Muscle of back (tissue), 11 donors: Measurements from ENCODE around the gene MVP. TPM values are rescaled to one million over a fixed set of nuclear protein-coding genes. Genes with fewer than 3 reads are reported as not detected.

Source experiments
- DNase-seq, 3 donors: peaks; one replicate each; pipeline versions ENCODE4 v3.0.0 to v3.0.0-alpha.2; 2013
- polyA plus RNA-seq, 10 donors: library from polyadenylated mRNA; unstranded; fragments of 120-200 nt; gene quantifications; one replicate each; pipeline ENCODE4 v1.2.1, GENCODE V29; 2013; ENCODE audit not compliant: insufficient read length in 10 of 10

The MVP gene
- polyA plus RNA-seq, 10 donors = 15.8 to 31.4 (median 18.7) TPM

DNA sequence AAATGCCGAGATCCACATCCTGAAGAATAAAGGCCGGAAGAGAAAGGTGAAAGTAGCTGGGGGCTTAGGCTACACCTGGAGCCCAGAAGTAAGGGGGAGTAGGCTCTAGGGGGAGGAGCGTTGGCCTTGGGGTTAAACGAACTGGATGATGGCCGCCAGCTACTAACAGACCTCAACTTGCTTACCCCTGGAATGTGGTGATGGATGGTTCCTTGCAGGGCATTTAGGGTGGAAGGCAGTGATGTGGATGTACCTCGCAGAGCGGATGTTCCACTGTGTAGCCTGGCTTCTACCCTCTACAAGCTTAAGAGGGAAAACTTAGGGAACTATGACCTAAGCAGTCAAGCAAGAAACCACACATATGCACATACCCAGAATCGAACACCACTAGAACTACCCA lies 16.2 kb upstream of the MVP start:
- no peak for DNase-seq

DNA sequence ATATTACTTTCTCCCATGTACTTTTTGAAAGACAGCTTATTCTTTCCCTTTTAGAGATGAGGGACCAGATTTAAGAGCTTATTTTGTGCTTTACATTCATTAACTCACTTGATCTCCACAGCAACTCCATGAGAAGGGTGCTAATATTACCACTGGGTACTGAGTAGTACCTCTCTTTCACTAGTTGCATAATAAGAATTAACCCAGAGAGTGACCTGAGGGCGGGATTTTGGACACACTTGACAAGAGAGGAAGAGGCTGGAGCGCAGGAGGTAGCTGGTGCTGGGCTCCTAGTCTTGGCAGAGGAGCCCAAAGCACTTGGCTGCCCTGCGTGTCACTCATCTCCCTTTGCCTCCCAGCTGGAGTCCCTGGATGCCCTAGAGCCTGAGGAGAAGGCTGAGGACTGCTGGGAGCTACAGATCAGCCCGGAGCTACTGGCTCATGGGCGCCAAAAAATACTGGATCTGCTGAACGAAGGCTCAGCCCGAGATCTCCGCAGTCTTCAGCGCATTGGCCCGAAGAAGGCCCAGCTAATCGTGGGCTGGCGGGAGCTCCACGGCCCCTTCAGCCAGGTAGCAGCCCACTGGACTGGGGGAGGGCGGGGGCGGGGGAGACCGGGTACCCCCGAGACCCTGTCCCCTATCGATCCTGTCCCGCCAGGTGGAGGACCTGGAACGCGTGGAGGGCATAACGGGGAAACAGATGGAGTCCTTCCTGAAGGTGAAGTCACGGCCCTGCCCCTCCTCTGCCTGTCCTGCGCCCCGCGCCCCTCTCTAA lies 15.6 kb upstream of the MVP start:
- no peak for DNase-seq

DNA sequence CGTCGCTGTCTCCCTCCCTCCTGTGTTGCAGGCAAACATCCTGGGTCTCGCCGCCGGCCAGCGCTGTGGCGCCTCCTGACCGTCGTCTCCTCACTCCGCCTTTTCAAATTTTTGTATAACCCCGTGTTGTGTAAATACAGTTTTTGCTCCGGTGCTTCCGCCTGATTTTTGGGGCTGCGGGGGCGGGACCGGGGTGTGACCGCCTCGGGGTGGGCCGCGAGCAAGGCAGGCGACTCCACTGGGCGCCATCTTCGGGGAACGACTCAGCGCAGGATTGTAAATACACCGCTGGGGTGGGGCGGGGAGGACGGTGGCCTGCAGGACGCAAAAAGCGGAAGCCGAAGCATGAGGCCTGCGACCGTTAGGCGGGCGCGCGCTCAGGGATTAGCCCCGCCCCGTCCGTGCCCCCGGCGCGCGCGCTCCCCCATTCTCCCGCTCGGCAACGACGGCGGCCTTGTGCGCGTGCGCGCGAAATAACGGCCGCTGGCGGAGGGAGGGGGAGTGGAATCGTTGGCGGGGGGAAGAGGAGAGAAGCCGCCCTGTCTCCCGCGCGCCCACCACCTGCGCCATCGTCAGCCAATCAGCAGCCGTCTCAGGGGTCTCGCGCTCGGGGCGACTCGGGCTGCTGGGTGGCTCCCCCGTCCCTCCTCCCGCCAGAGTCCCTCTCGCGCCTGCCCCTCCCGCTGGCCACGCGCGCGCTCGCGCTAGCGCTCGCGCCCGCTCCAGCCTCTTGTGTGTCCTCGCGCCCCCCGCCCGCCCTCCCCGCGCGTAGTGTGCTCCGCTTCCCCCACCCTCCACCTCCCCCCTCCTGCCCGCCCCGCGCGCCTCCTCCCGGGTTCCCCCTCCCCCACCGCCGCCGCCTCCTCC lies 14.8 kb upstream of the MVP start:
- peak; percentile 97 to 99 (median 98) for DNase-seq

DNA sequence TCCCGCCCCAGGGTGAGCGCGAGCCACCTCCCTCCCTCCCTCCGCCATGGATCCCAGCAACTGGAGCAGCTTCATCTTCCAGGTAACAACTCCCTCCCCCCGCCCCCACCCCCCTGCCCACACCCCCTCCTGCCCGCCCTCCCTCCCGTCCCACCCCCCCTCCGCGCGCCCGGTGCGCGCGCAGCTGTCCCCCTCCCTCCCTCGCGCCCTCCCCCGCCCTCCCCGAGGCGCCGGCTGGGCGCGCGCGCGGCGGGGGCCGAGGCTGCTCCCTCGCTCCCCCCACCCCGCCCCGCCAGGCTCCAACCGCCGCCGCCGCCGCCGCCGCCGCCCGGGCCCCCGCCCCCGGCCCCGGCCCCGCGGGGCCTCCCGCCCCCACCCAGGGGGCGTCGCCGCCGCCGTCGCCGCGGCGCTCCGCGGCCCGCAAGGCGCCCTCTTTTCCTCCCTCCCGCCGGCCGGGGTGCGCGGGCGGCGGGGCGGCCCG lies 14.1 kb upstream of the MVP start, which contains the start of gene MAZ:
MAZ (plus strand) TSS at position 431 of the 481 bp plus-strand sequence. CDS start 173 bp downstream, outside the sequence.
- peak in 1 of 3 donors; percentile 90 for DNase-seq

DNA sequence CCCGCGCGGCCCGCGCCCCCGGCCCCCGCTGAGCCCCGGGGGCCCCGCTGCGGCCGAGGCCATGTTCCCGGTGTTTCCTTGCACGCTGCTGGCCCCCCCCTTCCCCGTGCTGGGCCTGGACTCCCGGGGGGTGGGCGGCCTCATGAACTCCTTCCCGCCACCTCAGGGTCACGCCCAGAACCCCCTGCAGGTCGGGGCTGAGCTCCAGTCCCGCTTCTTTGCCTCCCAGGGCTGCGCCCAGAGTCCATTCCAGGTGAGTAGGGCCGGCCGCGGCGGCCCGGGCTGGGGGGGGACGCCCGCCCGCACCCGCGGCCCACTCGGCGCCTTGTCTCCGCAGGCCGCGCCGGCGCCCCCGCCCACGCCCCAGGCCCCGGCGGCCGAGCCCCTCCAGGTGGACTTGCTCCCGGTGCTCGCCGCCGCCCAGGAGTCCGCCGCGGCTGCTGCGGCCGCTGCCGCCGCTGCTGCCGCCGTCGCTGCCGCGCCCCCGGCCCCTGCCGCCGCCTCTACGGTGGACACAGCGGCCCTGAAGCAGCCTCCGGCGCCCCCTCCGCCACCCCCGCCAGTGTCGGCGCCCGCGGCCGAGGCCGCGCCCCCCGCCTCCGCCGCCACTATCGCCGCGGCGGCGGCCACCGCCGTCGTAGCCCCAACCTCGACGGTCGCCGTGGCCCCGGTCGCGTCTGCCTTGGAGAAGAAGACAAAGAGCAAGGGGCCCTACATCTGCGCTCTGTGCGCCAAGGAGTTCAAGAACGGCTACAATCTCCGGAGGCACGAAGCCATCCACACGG lies 13.4 kb upstream of the MVP start:
- peak in 2 of 3 donors; percentile 66 to 84 for DNase-seq

DNA sequence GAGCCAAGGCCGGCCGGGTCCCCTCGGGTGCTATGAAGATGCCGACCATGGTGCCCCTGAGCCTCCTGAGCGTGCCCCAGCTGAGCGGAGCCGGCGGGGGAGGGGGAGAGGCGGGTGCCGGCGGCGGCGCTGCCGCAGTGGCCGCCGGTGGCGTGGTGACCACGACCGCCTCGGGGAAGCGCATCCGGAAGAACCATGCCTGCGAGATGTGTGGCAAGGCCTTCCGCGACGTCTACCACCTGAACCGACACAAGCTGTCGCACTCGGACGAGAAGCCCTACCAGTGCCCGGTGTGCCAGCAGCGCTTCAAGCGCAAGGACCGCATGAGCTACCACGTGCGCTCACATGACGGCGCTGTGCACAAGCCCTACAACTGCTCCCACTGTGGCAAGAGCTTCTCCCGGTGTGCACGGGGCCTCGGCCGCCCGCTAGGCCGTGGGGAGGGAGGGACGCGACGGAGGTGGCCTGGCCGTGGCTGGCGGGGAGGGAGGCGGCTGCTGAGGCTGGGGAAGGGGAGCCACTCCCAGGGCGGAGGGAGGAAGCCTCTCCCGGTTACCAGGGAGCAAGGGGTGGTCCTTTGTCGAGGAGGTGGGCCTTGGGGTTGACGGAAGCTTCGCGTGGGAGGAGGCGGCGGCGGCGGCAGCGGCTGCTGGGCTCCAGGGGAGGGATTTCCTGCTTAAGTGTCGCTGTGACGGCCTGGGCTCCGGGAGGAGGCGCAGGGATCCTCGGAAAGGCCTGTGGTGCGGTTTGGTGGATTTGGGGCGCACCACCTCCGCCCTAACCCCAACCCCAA lies 12.6 kb upstream of the MVP start:
- DNase-seq = peak; percentile 88 to 96 (median 90)

DNA sequence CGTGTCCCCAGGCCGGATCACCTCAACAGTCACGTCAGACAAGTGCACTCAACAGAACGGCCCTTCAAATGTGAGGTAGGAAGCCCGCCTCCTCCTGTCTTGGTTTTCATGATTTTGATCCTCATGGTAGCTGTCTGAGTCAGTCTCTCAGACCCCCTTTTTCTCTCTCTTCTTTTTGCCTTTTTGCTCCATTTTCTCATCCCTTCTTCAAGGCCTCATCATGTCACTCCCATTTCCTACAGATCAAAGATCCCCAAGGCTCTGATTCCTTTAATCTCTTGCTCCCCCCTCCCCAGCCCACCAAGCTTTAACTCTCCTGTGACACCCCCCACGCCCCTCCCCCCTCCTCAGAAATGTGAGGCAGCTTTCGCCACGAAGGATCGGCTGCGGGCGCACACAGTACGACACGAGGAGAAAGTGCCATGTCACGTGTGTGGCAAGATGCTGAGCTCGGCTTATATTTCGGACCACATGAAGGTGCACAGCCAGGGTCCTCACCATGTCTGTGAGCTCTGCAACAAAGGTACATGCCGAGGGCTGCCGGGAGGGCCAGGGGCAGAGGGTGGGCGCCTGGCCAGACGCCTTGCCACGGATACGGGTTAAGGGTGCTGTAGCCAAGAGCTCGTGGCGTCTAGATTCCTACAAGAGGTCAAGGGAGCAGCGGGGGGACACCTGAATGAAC lies 11.9 kb upstream of the MVP start:
- DNase-seq = no peak

DNA sequence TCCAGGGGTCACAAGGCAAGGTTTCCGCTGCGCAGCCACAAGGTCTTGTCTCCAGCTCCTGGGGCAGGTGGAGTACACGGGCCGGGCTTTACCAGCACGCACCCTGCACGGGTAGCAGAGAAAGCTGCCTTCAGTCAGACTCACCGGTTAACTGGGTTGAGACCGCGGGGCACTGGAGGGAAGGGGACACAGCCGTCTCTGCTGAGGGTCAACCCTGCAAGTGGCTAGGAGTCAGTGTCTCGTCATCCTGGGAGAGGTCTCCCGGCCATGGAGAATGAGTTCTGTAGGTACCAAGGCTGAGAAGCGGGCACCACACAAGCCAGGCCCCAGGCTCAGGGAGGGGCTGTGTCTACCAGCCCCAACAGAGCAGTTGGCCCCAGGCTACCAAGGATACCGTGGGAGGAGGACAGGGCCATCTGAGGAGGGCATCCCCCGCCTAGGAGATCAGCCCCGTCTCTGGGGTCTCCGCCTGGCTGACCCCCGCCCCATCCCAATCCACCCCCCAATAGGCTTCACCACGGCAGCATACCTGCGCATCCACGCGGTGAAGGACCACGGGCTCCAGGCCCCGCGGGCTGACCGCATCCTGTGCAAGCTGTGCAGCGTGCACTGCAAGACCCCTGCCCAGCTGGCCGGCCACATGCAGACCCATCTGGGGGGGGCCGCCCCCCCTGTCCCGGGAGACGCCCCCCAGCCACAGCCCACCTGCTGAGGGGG lies 11.1 kb upstream of the MVP start:
- no peak for DNase-seq

DNA sequence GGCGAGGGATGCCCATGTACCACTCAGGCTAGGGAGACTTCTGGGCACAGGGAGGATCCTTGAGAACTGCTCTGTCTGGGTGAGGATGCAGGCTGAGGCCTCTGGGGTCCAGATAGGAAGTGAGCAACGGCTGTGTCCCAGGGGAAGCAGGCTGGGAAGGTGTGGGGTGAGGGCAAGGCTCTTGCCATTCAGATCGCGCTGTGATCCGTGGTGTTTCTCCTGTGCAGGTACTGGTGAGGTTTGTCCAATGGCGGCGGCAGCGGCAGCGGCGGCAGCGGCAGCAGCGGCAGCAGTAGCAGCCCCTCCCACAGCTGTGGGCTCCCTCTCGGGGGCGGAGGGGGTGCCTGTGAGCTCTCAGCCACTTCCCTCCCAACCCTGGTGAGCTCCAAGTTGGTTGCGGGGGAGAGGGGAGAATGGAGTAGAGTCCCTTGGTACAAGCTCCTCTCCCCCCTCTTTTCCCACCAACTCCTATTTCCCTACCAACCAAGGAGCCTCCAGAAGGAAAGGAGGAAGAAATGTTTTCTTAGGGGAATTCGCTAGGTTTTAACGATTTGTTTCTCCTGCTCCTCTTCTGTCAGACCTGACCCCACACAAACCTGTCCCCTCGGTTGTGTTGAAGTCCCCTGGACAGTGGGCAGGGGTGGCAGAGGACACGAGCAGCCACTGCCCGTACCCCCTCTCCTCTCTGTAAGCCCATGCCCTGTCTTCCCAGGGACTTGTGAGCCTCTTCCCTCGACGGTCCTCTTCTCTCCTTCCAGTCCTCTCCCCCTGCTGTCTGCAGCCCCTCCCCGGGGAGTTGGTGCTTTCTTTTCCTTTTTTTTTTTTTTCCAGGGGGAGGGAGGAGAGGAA lies 10.2 kb upstream of the MVP start:
- DNase-seq = peak in 1 of 3 donors; percentile 63

DNA sequence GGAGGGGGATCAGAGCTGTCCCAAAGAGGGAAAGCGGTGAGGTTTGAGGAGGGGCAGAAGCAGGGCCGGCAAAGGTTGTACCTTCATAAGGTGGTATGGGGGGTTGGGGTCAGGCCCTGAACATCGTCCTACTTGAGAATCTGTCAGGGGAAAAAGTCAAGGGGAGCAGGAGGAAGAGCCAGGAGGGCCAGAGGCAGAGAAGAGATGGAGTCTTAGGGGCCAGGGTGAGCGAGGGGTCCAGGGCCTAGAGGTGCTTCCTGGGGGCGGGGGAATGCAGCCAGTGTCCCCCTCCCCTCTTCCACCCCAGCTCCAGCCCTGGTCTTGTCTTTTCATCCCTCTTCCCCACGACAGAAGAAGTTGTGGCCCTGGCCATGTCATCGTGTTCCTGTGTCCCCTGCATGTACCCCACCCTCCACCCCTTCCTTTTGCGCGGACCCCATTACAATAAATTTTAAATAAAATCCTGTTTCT lies 9.5 kb upstream of the MVP start:
- DNase-seq = no peak

DNA sequence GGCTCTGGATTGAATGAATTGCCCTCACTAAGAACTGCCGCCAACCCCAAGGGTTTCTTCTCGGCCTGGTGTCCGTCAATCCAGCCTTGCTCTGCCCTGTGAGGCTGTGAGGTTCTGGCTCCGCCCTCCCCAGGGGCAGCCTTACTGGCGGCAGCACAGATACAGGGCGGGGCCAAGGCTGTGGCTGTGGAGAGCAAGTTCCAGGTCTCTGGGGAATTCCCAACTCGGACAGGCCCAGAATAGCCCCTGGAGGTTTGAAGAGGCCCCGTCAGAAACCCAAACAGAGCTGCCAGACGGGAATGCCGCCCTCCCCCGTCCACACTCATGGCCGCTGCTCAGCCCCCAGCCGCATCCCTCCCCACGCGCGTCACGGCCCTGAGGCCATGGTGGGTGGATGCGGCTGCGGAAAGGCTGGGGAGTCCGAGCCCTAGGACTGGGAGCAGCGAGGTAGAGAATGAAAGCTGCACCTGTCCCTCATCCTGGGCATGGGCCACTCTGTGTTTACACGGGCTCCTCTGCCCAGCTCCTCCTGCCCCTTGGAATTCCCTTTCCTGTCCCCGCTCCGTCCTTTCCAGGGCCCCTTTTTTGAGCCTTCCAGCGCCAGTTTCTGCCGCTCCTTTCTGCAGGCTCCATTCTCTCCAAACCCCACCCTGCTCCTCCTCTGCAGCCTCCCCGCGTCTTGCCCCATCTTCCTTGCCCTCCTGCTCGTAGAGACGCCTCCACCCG lies 8.9 kb upstream of the MVP start:
- DNase-seq = peak; percentile 89 to 96 (median 94)

DNA sequence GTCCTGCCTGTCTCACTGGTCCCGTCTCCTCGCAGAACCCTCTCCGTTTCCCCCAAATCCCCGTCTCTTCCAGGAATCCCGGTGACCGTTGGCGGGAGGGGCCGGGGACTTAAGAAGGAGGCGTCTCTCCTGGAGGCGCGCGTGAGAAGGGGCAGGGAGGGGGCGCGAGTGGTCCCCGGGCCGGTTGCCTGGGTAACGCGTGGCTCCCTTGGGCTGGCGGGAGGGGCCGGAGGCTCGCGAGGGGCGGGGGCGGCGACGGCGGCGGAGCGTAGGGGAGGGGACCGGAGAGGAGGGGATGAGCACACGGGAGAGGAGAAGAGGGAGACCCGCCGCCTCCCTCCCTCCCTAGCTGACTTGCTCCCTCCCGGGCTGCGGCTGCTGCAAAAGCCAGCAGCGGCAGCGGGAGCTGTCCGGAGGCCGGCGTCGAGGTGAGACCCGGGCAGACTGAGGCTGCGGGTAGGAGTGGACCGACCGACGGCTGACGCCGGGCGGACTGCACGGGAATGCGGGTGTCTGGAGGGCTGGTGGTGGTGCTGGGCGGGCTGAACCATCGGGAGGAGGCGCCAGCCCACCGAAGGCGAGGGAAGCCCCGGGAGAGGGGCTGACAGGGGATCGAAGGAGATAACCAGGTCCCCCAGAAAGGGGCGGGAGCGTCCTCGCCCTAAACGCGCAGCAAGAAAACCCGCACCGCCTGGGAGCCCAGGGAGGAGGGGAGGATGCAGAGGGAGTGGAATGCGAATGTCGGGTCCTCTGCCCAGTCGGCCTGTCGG lies 8.2 kb upstream of the MVP start, which contains the start of gene PRRT2:
PRRT2 (plus strand) TSS at position 298 of the 770 bp plus-strand sequence. CDS start 862 bp downstream, outside the sequence.
- DNase-seq = peak; percentile 75 to 94 (median 86)

DNA sequence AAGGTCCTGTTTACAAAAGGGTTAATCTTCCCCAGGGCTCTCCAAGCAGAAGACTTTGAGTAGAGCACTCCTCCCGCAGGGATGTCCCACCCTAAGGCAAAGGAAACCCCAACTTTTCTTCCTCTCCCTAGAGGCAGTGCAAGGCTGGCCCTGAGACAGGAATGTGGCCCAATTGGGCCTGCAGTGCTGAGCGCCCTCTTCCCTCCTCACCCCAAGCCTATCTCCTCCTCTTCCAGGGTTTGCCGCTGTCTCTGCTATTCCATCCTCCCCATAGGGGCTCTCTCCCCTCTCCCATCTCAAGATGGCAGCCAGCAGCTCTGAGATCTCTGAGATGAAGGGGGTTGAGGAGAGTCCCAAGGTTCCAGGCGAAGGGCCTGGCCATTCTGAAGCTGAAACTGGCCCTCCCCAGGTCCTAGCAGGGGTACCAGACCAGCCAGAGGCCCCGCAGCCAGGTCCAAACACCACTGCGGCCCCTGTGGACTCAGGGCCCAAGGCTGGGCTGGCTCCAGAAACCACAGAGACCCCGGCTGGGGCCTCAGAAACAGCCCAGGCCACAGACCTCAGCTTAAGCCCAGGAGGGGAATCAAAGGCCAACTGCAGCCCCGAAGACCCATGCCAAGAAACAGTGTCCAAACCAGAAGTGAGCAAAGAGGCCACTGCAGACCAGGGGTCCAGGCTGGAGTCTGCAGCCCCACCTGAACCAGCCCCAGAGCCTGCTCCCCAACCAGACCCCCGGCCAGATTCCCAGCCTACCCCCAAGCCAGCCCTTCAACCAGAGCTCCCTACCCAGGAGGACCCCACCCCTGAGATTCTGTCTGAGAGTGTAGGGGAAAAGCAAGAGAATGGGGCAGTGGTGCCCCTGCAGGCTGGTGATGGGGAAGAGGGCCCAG lies 7.3 kb upstream of the MVP start:
- DNase-seq = peak in 1 of 3 donors; percentile 36

DNA sequence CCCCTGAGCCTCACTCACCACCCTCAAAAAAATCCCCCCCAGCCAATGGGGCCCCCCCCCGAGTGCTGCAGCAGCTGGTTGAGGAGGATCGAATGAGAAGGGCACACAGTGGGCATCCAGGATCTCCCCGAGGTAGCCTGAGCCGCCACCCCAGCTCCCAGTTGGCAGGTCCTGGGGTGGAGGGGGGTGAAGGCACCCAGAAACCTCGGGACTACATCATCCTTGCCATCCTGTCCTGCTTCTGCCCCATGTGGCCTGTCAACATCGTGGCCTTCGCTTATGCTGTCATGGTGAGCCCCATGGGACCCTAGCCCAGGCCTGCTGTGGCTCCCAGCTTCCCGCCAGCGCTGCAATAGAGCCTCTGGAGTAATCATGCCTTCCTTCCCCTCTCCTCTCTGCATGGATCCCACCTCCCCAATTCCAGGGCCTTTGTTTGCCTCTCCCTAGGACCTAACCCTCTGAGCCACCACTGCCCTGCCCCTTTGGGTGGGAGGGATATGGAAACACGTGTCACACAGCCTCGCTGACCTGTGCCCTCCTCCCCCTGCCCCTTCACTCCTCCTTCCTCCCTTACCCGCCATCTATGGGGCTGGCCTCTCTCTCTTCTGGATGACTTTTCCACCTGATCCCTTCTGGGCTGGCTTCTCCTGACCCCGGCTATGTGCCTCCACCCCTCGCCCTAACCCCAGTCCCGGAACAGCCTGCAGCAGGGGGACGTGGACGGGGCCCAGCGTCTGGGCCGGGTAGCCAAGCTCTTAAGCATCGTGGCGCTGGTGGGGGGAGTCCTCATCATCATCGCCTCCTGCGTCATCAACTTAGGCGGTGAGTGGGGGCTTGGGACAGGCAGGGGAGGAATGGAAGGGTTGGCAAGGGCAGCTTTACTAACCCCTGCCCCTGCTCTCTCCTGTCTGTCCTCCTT lies 6.4 kb upstream of the MVP start:
- no peak for DNase-seq

DNA sequence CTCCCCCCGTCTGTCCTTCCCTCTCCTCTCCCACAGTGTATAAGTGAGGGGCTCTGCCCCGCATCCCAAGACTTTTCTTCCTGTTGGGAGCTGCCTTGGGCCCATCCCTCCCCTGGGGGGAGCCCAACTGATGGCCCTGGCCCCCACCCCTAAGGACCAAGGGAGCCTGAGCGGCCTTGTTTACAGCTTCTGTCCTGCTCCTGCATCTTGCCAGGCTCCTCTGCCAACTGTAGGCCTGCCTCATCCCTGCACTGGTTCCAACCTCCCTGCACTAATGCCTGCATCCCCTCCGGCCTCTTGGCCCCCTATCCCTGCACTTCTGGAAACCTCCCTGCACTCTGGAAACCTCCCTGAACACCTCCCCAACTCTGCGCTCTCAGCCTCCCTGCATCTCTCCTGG lies 5.7 kb upstream of the MVP start:
- peak in 1 of 3 donors; percentile 37 for DNase-seq
